SW 1271 (cell line): ENCODE data around the gene SHISAL2A.

Source experiments
- DNase-seq, 2 experiments: peaks; one replicate each; lab custom pipeline; 2025; lab: John Stamatoyannopoulos, UW

The SHISAL2A gene

GRCh38 chr1:52632732-52633290 lies at the start of gene SHISAL2A:
TSS of gene SHISAL2A (plus strand) at chr1:52633168. CDS start at chr1:52633494, 326 bp downstream.
- DNase-seq: no peak

GRCh38 chr1:52585474-52585873 lies 47.5 kb upstream of the SHISAL2A start:
- DNase-seq: no peak

- DNase-seq: no peak
Observed at GRCh38 chr1:52588027-52588426, 44.9 kb upstream of the SHISAL2A start.

GRCh38 chr1:52588535-52588934 lies 44.4 kb upstream of the SHISAL2A start:
- DNase-seq: no peak

GRCh38 chr1:52590266-52590665 lies 42.7 kb upstream of the SHISAL2A start:
- DNase-seq: no peak

GRCh38 chr1:52592637-52593323 lies 40.2 kb upstream of the SHISAL2A start:
- DNase-seq: no peak

- DNase-seq: no peak
Observed at GRCh38 chr1:52593495-52593894, 39.5 kb upstream of the SHISAL2A start.

GRCh38 chr1:52595061-52595460 lies 37.9 kb upstream of the SHISAL2A start:
- no peak for DNase-seq

- no peak for DNase-seq
Observed at GRCh38 chr1:52597912-52598311, 35.1 kb upstream of the SHISAL2A start.

GRCh38 chr1:52598729-52599128 lies 34.2 kb upstream of the SHISAL2A start:
- no peak for DNase-seq

- no peak for DNase-seq
Observed at GRCh38 chr1:52599236-52599635, 33.7 kb upstream of the SHISAL2A start.

- DNase-seq: no peak
Observed at GRCh38 chr1:52600533-52601179, 32.3 kb upstream of the SHISAL2A start.

- no peak for DNase-seq
Observed at GRCh38 chr1:52601519-52601918, 31.4 kb upstream of the SHISAL2A start.

GRCh38 chr1:52601991-52602855 lies 30.7 kb upstream of the SHISAL2A start, which contains the start of gene GPX7:
TSS of gene GPX7 (plus strand) at chr1:52602371. CDS start at chr1:52602410, 39 bp downstream.
- DNase-seq: no peak

GRCh38 chr1:52602856-52603600 lies 29.9 kb upstream of the SHISAL2A start:
- no peak for DNase-seq

- no peak for DNase-seq
Observed at GRCh38 chr1:52603630-52604029, 29.3 kb upstream of the SHISAL2A start.

GRCh38 chr1:52604063-52604770 lies 28.8 kb upstream of the SHISAL2A start:
- DNase-seq: no peak

GRCh38 chr1:52613636-52614373 lies 19.2 kb upstream of the SHISAL2A start:
- no peak for DNase-seq

- DNase-seq: no peak
Observed at GRCh38 chr1:52614671-52615070, 18.3 kb upstream of the SHISAL2A start.

- DNase-seq: no peak
Observed at GRCh38 chr1:52615489-52616042, 17.4 kb upstream of the SHISAL2A start.
